Endodermal cell (in vitro differentiated cells): ENCODE results near the gene VAT1. TPM values are rescaled to one million over a fixed set of nuclear protein-coding genes. Genes with fewer than 3 reads are reported as not detected.
A peak's percentile ranks its signal among the peaks of the same experiment; 100 is the strongest.
"Not testable (repeated sequence)": the region's sequence is repeated elsewhere in the genome, so short reads cannot be mapped to it uniquely, and the experiment has no call there.

Experiments used
- DNase-seq: peaks from one replicate; pipeline ENCODE4 v3.0.0-alpha.2; 2017
- H3K27ac ChIP-seq: 2 replicates; pipeline ENCODE4 v1.5.1; 2013; ENCODE audit warnings: mild to moderate bottlenecking, low read depth, low read length, moderate library complexity
- H3K27me3 ChIP-seq: 2 replicates; pipeline ENCODE4 v1.6.1; 2013; ENCODE audit warnings: mild to moderate bottlenecking, low read length, moderate library complexity; ENCODE audit not compliant: insufficient read depth, control insufficient read depth, poor library complexity, severe bottlenecking
- H3K36me3 ChIP-seq: 2 replicates; pipeline ENCODE4 v1.7.0; 2013; ENCODE audit warnings: mild to moderate bottlenecking, low read length, moderate library complexity; ENCODE audit not compliant: control insufficient read depth, insufficient read depth
- H3K4me1 ChIP-seq: one replicate; pipeline ENCODE4 v1.7.0; 2013; ENCODE audit warnings: low read length; ENCODE audit not compliant: control insufficient read depth, insufficient read depth
- H3K4me3 ChIP-seq: 2 replicates; pipeline ENCODE4 v1.5.1; 2013; ENCODE audit warnings: mild to moderate bottlenecking, low read length, moderate library complexity
- H3K9ac ChIP-seq: 2 replicates; pipeline ENCODE4 v1.6.1; 2013; ENCODE audit warnings: mild to moderate bottlenecking, low read length, moderate library complexity; ENCODE audit not compliant: poor library complexity, severe bottlenecking; ENCODE audit errors: extremely low read depth
- H3K9me3 ChIP-seq: 2 replicates; pipeline ENCODE4 v1.6.1; 2013; ENCODE audit warnings: mild to moderate bottlenecking, low read length, moderate library complexity; ENCODE audit not compliant: control insufficient read depth
- H3K27ac Mint-ChIP-seq: 2 replicates; pipeline ENCODE4 v1.8.0; 2020; ENCODE audit warnings: mixed read lengths
- H3K27me3 Mint-ChIP-seq: 2 replicates; pipeline ENCODE4 v1.8.0; 2021; ENCODE audit warnings: mild to moderate bottlenecking, mixed read lengths; ENCODE audit not compliant: insufficient read depth
- H3K36me3 Mint-ChIP-seq: 2 replicates; pipeline ENCODE4 v1.8.0; 2020; ENCODE audit warnings: low read depth, mixed read lengths
- H3K4me1 Mint-ChIP-seq: 2 replicates; pipeline ENCODE4 v1.8.0; 2020; ENCODE audit warnings: mixed read lengths
- H3K4me3 Mint-ChIP-seq: 2 replicates; pipeline ENCODE4 v1.8.0; 2020; ENCODE audit warnings: mild to moderate bottlenecking, moderate library complexity, mixed read lengths
- H3K9me3 Mint-ChIP-seq: 2 replicates; pipeline ENCODE4 v1.8.0; 2020; ENCODE audit warnings: mild to moderate bottlenecking, mixed read lengths
- CTCF ChIP-seq: fragments of 200-600 bp; sonication (generic); conservative IDR thresholded peaks from 2 replicates; pipeline ENCODE4 v1.5.0; 2021; ENCODE audit warnings: antibody characterized with exemption, mild to moderate bottlenecking
- WGBS, 2 experiments: methylation state at CpG; one replicate each; pipeline versions ENCODE4 v1.1.5 to v1.1.7; 2013; ENCODE audit warnings: missing lambda C conversion rate in 2 of 2, mixed read lengths in 1 of 2; ENCODE audit not compliant: insufficient coverage in 1 of 2, insufficient read length in 1 of 2; 5-methylcytosine and 5-hydroxymethylcytosine counted together
- total RNA-seq, 2 donors: library from RNA; stranded (reverse); fragmentation: NEBNext Ultra II Directional in 1 of 2; extraction: Animal tissue kit (Norgen Biotek cat#: 25700) in 1 of 2; gene quantifications; 2 replicates in 1 of 2; 3 replicates in 1 of 2; pipeline ENCODE4 v1.2.1, GENCODE V29; 2021

VAT1 gene
- total RNA-seq, 2 donors from 2014 or later: 306 to 402 TPM

- 11 to 19% methylated on average over 2 to 10 of the region's 10 CpGs for WGBS, 2 experiments
- Mint-ChIP-seq H3K4me3 (peak overlapping the region; percentile 99), H3K27me3 (no peaks in the 10 kb centered on the region), H3K4me1 (peaks cover 18% of the 10 kb centered on the region), H3K27ac (peak overlapping the region; percentile 98), H3K36me3 (peaks cover 55% of the 10 kb centered on the region), H3K9me3 (no peaks in the 10 kb centered on the region)
- no peak for DNase-seq
- Histone ChIP-seq H3K4me1 (peaks cover 7% of the 10 kb centered on the region), H3K9ac (peak overlapping the region; percentile 99), H3K36me3 (peaks cover 60% of the 10 kb centered on the region), H3K27me3 (no peaks in the 10 kb centered on the region), H3K4me3 (peak overlapping the region; percentile 99), H3K27ac (peak overlapping the region; percentile 99), H3K9me3 (no peaks in the 10 kb centered on the region)
- TF ChIP-seq CTCF: no peak
Measured at GRCh38 chr17:42999003-42999525, 23.1 kb downstream of the VAT1 start.

GRCh38 chr17:42997984-42998938, 23.9 kb downstream of the VAT1 start, which contains the start of gene RPL27:
Gene RPL27 (plus strand): TSS chr17:42998419. CDS start chr17:42998751, 332 bp downstream.
- DNase-seq: peak; percentile 100
- Mint-ChIP-seq H3K4me1 (peaks cover 18% of the 10 kb centered on the region), H3K9me3 (no peaks in the 10 kb centered on the region), H3K27me3 (no peaks in the 10 kb centered on the region), H3K36me3 (peaks cover 52% of the 10 kb centered on the region), H3K27ac (peak within 1 kb of the TSS; percentile 98), H3K4me3 (peak within 1 kb of the TSS; percentile 99)
- no peaks in the 10 kb centered on the region for H3K9me3 ChIP-seq
- no peaks in the 10 kb centered on the region for H3K27me3 ChIP-seq
- WGBS, 2 experiments: 0 to 1% methylated on average over 18 to 49 of the region's 49 CpGs
- peaks cover 61% of the 10 kb centered on the region for H3K36me3 ChIP-seq
- H3K27ac ChIP-seq: peak within 1 kb of the TSS; percentile 99
- peak within 1 kb of the TSS; percentile 99 for H3K4me3 ChIP-seq
- H3K9ac ChIP-seq: peak within 1 kb of the TSS; percentile 99
- peak; percentile 84 for TF ChIP-seq CTCF
- H3K4me1 ChIP-seq: peaks cover 7% of the 10 kb centered on the region

- no peaks in the 10 kb centered on the region for H3K27me3 Mint-ChIP-seq
- Histone ChIP-seq H3K9me3 (no peaks in the 10 kb centered on the region), H3K27ac (peak overlapping the region; percentile 3), H3K36me3 (peaks cover 61% of the 10 kb centered on the region), H3K4me1 (peaks cover 7% of the 10 kb centered on the region), H3K4me3 (peak overlapping the region; percentile 74), H3K9ac (no peak overlapping the region), H3K27me3 (no peaks in the 10 kb centered on the region)
- peaks cover 18% of the 10 kb centered on the region for H3K4me1 Mint-ChIP-seq
- H3K4me3 Mint-ChIP-seq: peak overlapping the region; percentile 99
- peak; percentile 56 for DNase-seq
- peak overlapping the region; percentile 98 for H3K27ac Mint-ChIP-seq
- no peak for TF ChIP-seq CTCF
- H3K36me3 Mint-ChIP-seq: peaks cover 52% of the 10 kb centered on the region
- H3K9me3 Mint-ChIP-seq: no peaks in the 10 kb centered on the region
- 42 to 44% methylated on average over 2 to 5 of the region's 5 CpGs for WGBS, 2 experiments
Measured at GRCh38 chr17:42997390-42997983, 24.7 kb downstream of the VAT1 start.

- not testable (repeated sequence) for H3K9ac ChIP-seq, H3K27me3 ChIP-seq, DNase-seq, H3K27ac ChIP-seq, H3K4me3 ChIP-seq, H3K9me3 Mint-ChIP-seq, H3K9me3 ChIP-seq, H3K4me3 Mint-ChIP-seq, H3K27ac Mint-ChIP-seq, H3K27me3 Mint-ChIP-seq, H3K4me1 ChIP-seq
- peaks cover 11% of the 10 kb centered on the region for H3K4me1 Mint-ChIP-seq
- H3K36me3 Mint-ChIP-seq: peaks cover 47% of the 10 kb centered on the region
- WGBS, 2 experiments: 93% methylated on average over 9 of the region's 10 CpGs
- peaks cover 59% of the 10 kb centered on the region for H3K36me3 ChIP-seq
Measured at GRCh38 chr17:42993913-42994312, 28.3 kb downstream of the VAT1 start.
